ENCODE results near the gene TCP11X1.
"Not testable (repeated sequence)": the region's sequence is repeated elsewhere in the genome, so short reads cannot be mapped to it uniquely, and the experiment has no call there.

Gene TCP11X1

DNA sequence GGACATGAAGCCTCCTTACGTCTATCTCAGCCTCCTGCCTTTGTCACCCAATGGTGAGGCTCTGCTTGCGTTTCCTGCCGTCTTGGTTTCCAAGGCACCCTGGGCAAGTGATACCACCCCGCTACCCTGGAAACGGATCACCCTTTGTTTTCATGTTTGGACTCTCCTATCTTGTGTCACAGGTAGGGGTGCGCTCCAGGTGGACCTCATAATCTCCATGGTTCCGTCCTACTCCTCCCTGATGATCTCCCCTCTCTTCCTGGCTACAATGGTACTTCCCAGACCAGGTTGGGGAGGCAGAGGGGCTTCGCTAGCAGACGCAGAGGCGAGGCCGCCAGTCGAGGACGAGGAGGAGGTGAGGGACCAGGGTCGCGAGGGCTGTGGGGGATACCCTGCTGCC lies at the start of gene TCP11X1:
TSS of gene TCP11X1 (plus strand) at position 316 of the 400 bp plus-strand sequence.
- in situ Hi-C loops (cut with HindIII; ENCODE audit: low sequenced_read_pairs); H3K4me3 ChIP-seq (ENCODE audit: low read depth, low read length); DNase-seq (ENCODE audit: low read depth, low spot score): not testable (repeated sequence)

DNA sequence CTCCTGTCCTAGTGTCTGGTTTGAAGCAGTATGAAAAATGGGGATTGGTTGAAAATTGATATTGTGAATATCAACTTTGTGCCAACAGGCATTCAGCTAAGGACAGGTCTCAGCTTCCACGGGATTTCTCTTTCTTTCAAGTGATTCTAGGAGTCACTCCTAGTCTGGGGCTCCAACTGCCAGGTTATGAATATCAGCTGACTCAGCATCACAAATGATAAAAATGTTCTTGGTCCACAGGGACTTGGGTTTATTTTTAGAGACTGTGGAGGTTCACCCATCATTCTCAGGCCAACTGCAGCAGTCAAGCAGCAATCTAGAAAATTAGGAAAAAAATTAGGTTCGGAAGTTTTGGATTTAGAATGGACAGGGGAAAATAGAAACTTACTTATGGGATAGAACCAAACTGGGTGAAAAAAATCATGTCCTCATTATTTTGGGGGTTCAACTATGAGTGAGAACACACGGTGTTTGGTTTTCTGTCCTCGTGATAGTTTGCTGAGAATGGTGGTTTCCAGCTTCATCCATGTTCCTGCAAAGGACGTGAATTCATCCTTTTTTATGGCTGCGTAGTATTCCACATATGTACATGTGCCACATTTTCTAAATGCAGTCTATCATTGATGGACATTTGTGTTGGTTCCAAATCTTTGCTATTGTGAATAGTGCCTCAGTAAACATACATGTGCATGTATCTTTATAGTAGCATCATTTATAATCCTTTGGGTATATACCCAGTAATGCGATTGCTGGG lies 29.0 kb upstream of the TCP11X1 start:
- TF ChIP-seq, protein P1, sequence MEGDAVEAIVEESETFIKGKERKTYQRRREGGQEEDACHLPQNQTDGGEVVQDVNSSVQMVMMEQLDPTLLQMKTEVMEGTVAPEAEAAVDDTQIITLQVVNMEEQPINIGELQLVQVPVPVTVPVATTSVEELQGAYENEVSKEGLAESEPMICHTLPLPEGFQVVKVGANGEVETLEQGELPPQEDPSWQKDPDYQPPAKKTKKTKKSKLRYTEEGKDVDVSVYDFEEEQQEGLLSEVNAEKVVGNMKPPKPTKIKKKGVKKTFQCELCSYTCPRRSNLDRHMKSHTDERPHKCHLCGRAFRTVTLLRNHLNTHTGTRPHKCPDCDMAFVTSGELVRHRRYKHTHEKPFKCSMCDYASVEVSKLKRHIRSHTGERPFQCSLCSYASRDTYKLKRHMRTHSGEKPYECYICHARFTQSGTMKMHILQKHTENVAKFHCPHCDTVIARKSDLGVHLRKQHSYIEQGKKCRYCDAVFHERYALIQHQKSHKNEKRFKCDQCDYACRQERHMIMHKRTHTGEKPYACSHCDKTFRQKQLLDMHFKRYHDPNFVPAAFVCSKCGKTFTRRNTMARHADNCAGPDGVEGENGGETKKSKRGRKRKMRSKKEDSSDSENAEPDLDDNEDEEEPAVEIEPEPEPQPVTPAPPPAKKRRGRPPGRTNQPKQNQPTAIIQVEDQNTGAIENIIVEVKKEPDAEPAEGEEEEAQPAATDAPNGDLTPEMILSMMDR (IDR thresholded peaks at IDR 0.05; ENCODE audit: low read depth, low read length) = no peak
- no peak overlapping the region for H3K4me3 ChIP-seq (ENCODE audit: low read depth, low read length)
- in situ Hi-C loops (cut with HindIII; ENCODE audit: low sequenced_read_pairs) = no loop called here
- DNase-seq (ENCODE audit: low read depth, low spot score) = no peak

DNA sequence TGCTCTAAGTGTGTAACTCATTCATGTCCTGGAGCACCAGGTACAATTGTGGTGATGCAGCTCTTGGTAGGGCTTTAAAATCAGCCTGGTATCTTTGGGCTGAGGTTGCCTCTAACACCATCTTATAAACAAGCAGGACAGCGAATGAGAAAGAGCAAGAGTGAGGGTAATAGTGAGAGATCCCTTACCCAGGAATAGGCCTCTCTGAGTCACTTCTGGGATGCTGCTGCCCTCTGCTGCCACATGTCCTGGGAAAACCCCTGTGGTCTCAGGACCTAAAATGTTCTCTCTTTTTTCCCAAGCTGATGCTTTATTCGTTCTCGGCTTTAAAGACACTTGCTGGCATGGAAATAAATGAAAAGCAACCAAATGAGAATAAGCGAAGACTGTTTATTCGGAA lies 7.2 kb upstream of the TCP11X1 start:
- H3K4me3 ChIP-seq (ENCODE audit: low read depth, low read length); in situ Hi-C loops (cut with HindIII; ENCODE audit: low sequenced_read_pairs); DNase-seq (ENCODE audit: low read depth, low spot score): not testable (repeated sequence)

DNA sequence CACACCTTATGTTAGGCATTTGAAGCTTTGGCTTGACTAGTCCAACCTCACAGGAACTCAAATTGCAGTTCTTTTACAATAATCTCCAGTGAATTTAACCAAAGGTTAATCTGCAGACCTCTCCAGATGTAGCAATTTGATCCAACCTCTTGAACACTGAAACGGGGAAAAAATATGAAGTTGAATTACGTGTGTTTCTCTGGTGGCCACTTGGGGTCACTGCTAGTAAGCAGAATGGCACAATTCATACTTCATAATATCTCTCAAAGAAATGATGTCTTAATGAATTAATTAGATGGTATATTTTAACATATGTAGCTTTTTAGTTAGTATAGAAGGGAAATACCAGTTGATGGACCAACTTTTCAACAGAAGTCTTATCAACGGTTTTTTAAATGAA lies 1.4 kb downstream of the TCP11X1 start:
- H3K4me3 ChIP-seq (ENCODE audit: low read depth, low read length); DNase-seq (ENCODE audit: low read depth, low spot score); in situ Hi-C loops (cut with HindIII; ENCODE audit: low sequenced_read_pairs): not testable (repeated sequence)

DNA sequence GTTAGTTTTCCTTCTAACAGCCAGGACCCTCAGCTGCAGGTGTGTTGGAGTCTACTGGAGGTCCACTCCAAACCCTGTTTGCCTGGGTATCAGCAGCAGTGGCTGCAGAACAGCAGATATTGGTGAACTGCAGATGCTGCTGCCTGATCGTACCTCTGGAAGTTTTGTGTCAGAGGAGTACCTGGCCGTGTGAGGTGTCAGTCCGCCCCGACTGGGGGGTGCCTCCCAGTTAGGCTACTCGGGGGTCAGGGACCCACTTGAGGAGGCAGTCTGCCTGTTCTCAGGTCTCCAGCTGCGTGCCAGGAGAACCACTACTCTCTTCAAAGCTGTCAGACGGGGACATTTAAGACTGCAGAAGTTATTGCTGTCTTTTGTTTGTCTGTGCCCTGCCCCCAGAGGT lies 20.6 kb downstream of the TCP11X1 start:
- DNase-seq (ENCODE audit: low read depth, low spot score); H3K4me3 ChIP-seq (ENCODE audit: low read depth, low read length); in situ Hi-C loops (cut with HindIII; ENCODE audit: low sequenced_read_pairs): not testable (repeated sequence)

DNA sequence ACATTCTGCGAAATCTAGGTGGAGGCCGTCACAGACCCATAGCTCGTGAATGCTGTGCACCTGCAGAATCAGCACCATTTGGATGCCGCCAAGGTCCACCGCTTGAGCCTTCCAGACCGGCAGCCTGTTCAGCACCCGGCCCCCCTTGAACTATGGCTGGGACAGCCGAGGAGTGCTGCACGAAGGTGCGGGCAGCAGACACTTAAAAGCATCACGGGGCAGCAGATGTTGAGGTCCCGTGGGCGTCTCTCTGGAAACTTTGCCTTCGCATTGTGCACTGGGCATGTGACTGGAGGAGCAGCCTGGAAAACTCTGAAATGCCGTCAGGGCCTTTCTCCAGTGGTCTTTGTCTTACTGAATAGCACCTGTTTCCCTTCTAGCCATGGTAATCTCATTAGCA lies 25.2 kb downstream of the TCP11X1 start:
- in situ Hi-C loops (cut with HindIII; ENCODE audit: low sequenced_read_pairs); H3K4me3 ChIP-seq (ENCODE audit: low read depth, low read length); DNase-seq (ENCODE audit: low read depth, low spot score): not testable (repeated sequence)

DNA sequence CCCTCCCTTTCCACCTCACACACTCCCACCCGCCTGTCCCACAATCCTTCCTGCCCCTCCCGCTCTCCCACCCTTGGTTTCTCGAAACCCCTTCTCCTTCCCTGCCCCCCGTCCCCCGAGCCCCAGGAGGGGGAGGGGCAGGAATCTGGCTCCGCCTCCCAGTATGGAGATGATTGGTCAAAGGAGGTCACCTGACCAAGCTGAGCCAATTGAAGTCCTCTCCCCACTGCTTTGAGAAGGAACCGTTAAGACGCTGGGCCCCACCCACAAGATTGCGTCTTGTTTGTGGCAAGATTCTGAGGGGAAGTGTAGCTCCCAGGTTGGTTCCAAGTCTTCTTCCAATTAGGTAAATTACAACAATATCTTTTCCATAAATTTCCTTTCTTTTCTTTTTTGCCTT lies 31.8 kb downstream of the TCP11X1 start, which contains the start of gene NXF2:
TSS of gene NXF2 (plus strand) at position 275 of the 400 bp plus-strand sequence. CDS start 59,912 bp downstream, outside the sequence.
- DNase-seq (ENCODE audit: low read depth, low spot score); in situ Hi-C loops (cut with HindIII; ENCODE audit: low sequenced_read_pairs); H3K4me3 ChIP-seq (ENCODE audit: low read depth, low read length): not testable (repeated sequence)

DNA sequence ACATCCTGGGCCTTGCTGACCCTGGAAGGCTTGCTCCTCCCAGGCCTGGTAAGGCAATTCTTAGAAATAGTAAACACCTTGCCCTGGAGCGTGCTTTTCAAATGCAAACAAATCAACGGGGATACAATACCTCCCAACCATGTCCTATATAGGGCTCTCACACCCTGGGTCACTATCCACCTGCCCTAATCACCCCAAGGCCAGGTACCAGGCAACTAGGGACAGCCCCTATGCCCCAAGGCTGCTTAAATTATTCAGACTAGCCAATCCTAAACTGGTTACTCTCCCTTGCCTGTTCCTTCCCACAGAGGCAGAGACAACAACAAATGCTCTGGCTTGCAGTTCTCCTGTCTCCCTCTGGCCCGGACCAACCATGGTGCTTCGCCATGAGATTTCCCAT lies 57.1 kb downstream of the TCP11X1 start:
- in situ Hi-C loops (cut with HindIII; ENCODE audit: low sequenced_read_pairs); DNase-seq (ENCODE audit: low read depth, low spot score); H3K4me3 ChIP-seq (ENCODE audit: low read depth, low read length): not testable (repeated sequence)

Data from astrocyte of the spinal cord (primary cell).